Measurements from ENCODE around the gene MUCL1. TPM values are rescaled to one million over a fixed set of nuclear protein-coding genes. Genes with fewer than 3 reads are reported as not detected.
"Not testable (repeated sequence)": the region's sequence is repeated elsewhere in the genome, so short reads cannot be mapped to it uniquely, and the experiment has no call there.

The MUCL1 gene
- total RNA-seq, 1 donor: not detected

DNA sequence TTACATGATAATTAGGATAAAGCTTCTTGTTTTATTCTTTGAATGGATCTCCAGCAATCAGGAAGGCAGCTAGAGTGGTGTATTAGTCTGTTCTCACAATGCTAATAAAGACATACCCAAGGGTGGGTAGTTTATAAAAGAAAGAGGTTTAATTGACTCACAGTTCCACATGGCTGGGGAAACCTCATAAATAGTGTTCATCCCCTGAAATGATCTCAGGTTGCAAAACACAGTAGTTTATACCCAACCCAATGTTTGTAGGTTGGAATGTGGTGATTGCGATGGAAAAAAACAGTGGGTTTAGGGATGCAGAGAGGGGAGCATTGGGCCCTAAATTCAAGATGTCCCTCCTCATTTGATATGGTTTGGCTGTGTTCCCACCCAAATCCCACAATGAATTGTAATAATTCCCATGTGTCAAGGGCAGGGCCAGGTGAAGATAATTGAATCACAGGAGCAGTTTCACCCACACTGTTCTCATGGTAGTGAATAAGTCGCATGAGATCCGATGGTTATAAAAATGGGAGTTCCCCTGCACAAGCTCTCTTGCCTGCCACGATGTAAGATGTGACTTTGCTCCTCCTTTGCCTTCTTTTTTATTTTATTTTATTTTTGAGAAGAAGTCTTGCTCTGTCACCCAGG, 11.5 kb downstream of the MUCL1 start:
- no peak overlapping the region for H3K4me3 ChIP-seq (ENCODE audit: low read depth, low read length)
- no peak for TF ChIP-seq CTCF (IDR thresholded peaks at IDR 0.05; ENCODE audit: insufficient read depth, low read depth, low read length)
- DNase-seq (ENCODE audit: low read depth): no peak

DNA sequence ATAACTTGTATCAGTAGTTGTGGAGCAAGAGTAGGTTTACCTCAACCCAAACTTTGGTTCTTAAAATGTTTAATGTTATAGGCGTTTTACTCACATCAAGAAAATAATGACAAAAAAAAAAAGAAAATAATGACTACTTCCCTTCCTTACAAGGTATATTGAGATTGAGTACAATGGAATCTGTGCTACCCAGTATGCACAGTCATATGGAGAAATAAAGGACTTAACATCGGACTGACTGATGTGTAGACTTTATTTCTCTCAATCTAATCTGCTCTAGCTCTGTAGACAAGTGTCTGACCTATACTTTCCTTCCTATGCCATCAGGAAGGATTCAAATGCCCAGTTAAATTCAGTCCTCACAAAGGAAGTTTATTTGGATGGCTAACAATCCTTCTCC, 14.4 kb downstream of the MUCL1 start:
- no peak for DNase-seq (ENCODE audit: low read depth)
- H3K4me3 ChIP-seq (ENCODE audit: low read depth, low read length): no peak overlapping the region
- no peak for TF ChIP-seq CTCF (IDR thresholded peaks at IDR 0.05; ENCODE audit: insufficient read depth, low read depth, low read length)

GRCh38 chr12:54870048-54870447, 15.7 kb downstream of the MUCL1 start:
- no peak overlapping the region for H3K4me3 ChIP-seq (ENCODE audit: low read depth, low read length)
- TF ChIP-seq CTCF (IDR thresholded peaks at IDR 0.05; ENCODE audit: insufficient read depth, low read depth, low read length): no peak
- DNase-seq (ENCODE audit: low read depth): no peak

- TF ChIP-seq CTCF (IDR thresholded peaks at IDR 0.05; ENCODE audit: insufficient read depth, low read depth, low read length): no peak
- H3K4me3 ChIP-seq (ENCODE audit: low read depth, low read length): no peak overlapping the region
- no peak for DNase-seq (ENCODE audit: low read depth)
Observed at GRCh38 chr12:54870617-54871016, 16.3 kb downstream of the MUCL1 start.

DNA sequence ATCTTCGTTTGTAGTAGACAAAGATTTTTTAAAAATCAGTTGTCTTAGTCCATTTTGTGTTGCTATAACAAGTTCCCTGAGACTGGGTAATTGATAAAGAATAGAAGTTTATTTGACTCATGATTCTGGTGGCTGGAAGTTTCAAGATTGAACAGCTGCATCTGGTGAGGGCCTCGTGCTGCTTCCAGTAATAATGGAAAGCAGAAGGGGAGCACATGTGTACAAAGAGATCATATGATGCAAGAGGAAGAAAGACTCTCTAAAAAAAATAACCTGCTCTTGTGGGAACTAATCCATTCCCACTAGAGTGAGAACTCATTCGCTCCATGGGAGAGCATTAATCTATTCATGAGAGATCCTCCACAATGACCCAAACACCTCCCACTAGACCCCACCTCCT, 24.8 kb downstream of the MUCL1 start:
- no peak for TF ChIP-seq CTCF (IDR thresholded peaks at IDR 0.05; ENCODE audit: insufficient read depth, low read depth, low read length)
- DNase-seq (ENCODE audit: low read depth): peak; percentile 10
- no peak overlapping the region for H3K4me3 ChIP-seq (ENCODE audit: low read depth, low read length)

GRCh38 chr12:54879579-54879978, 25.3 kb downstream of the MUCL1 start:
- H3K4me3 ChIP-seq (ENCODE audit: low read depth, low read length): no peak overlapping the region
- no peak for TF ChIP-seq CTCF (IDR thresholded peaks at IDR 0.05; ENCODE audit: insufficient read depth, low read depth, low read length)
- DNase-seq (ENCODE audit: low read depth): no peak

- DNase-seq (ENCODE audit: low read depth): no peak
- no peak for TF ChIP-seq CTCF (IDR thresholded peaks at IDR 0.05; ENCODE audit: insufficient read depth, low read depth, low read length)
- H3K4me3 ChIP-seq (ENCODE audit: low read depth, low read length): no peak overlapping the region
Observed at GRCh38 chr12:54882079-54882478, 27.8 kb downstream of the MUCL1 start.

DNA sequence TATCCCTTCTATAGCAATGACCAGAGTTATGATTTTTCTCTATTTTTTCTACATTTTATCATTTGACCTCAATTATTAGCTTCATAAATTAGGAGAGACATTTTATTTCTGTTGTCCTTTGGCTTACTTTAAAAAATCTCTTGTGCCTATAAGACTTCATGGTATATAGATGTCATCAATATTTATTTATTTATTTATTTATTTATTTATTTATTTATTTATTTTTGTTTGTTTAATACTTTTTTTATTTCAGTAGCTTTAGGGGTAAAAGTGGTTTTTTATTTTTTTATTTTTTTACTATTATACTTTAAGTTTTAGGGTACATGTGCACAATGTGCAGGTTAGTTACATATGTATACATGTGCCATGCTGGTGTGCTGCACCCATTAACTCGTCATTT, 28.3 kb downstream of the MUCL1 start:
- H3K4me3 ChIP-seq (ENCODE audit: low read depth, low read length); DNase-seq (ENCODE audit: low read depth): not testable (repeated sequence)

GRCh38 chr12:54888428-54888827, 34.1 kb downstream of the MUCL1 start:
- not testable (repeated sequence) for H3K4me3 ChIP-seq (ENCODE audit: low read depth, low read length); DNase-seq (ENCODE audit: low read depth)

Data from fibroblast of villous mesenchyme (primary cell).